A549 (cell line): Measurements from ENCODE around the gene PRR5L. TPM values are rescaled to one million over a fixed set of nuclear protein-coding genes. Genes with fewer than 3 reads are reported as not detected.
A peak's percentile ranks its signal among the peaks of the same experiment; 100 is the strongest.
"Not testable (repeated sequence)": the region's sequence is repeated elsewhere in the genome, so short reads cannot be mapped to it uniquely, and the experiment has no call there.

Experiments used
- ATAC-seq, 2 experiments: fragments of 200-7000 bp in 1 of 2; fragments of >200 bp in 1 of 2; cut with Nextera tagmentation in 1 of 2; cut with Tn5 transposase in 1 of 2; 3 replicates each; pipeline versions ENCODE4 v1.8.0 to v1.9.1; 2018 to 2020; ENCODE audit warnings: mild to moderate bottlenecking in 1 of 2, moderate library complexity in 1 of 2
- CTCF ChIA-PET: fragments of 300-600 bp; sonication (Branson Sonifier 250); formaldehyde crosslinking; extraction: SDS; loops from one replicate; lab custom pipeline; 2021; ENCODE audit warnings: antibody characterized with exemption, inconsistent platforms; lab: Yijun Ruan, JAX
- POLR2A ChIA-PET: fragments of 350-600 bp; formaldehyde crosslinking; extraction: SDS; loops from one replicate; lab custom pipeline; 2021; ENCODE audit warnings: antibody characterized with exemption, inconsistent platforms; lab: Yijun Ruan, JAX
- DNase-seq, 2 experiments: peaks; one replicate each; pipeline versions ENCODE4 v3.0.0 to v3.0.0-alpha.2; 2011 to 2016; ENCODE audit warnings: low read depth in 1 of 2, low spot score in 1 of 2
- FAIRE-seq: peaks from 2 replicates; lab custom pipeline; 2011; peaks lifted over from hg19 to GRCh38; lab: Jason Lieb, UNC
- H3K27ac ChIP-seq, 2 experiments: fragments of >200 bp; sonication (Bioruptor Twin); formaldehyde crosslinking; 3 replicates each; pipeline ENCODE4 v1.5.1; 2016 to 2017
- H3K4me1 ChIP-seq: fragments of >200 bp; sonication (Bioruptor Twin); formaldehyde crosslinking; 3 replicates; pipeline ENCODE4 v1.6.1; 2016
- H3K4me2 ChIP-seq: fragments of >200 bp; sonication (Bioruptor Twin); formaldehyde crosslinking; 3 replicates; pipeline ENCODE4 v1.6.1; 2016
- H3K4me3 ChIP-seq: fragments of >200 bp; sonication (Bioruptor Twin); formaldehyde crosslinking; 3 replicates; pipeline ENCODE4 v1.5.1; 2016
- H3K9me3 ChIP-seq: fragments of >200 bp; sonication (Bioruptor Twin); formaldehyde crosslinking; 3 replicates; pipeline ENCODE4 v1.6.1; 2016
- BHLHE40 ChIP-seq: IDR thresholded peaks from 2 replicates; pipeline ENCODE4 v1.6.1; 2012; ENCODE audit warnings: low read depth, low read length, inconsistent platforms
- CTCF ChIP-seq: fragments of >200 bp; sonication (Bioruptor Twin); formaldehyde crosslinking; IDR thresholded peaks from 3 replicates; pipeline ENCODE4 v1.5.1; 2016
- EHMT2 ChIP-seq: fragments of 200-600 bp; sonication (generic); IDR thresholded peaks from 2 replicates; pipeline ENCODE4 v1.6.1; 2016; ENCODE audit warnings: antibody characterized with exemption, low read depth, mild to moderate bottlenecking, moderate library complexity
- EP300 ChIP-seq, 2 experiments: fragments of >200 bp; sonication (Bioruptor Twin); formaldehyde crosslinking; IDR thresholded peaks; 2 replicates in 1 of 2; 3 replicates in 1 of 2; pipeline ENCODE4 v1.6.1; 2016 to 2017
- ESRRA ChIP-seq: fragments of 150-350 bp; IDR thresholded peaks from 2 replicates; pipeline ENCODE4 v1.6.1; 2014; ENCODE audit warnings: mild to moderate bottlenecking, low read length, borderline replicate concordance
- FOSB ChIP-seq: fragments of 250-450 bp; sonication (Bioruptor Pico); IDR thresholded peaks from 2 replicates; pipeline ENCODE4 v1.5.0; 2020; ENCODE audit warnings: mild to moderate bottlenecking, moderate library complexity
- HDAC2 ChIP-seq: fragments of 200-600 bp; sonication (generic); IDR thresholded peaks from 2 replicates; pipeline ENCODE4 v1.6.1; 2016
- HES2 ChIP-seq: fragments of >200 bp; sonication (Bioruptor Twin); formaldehyde crosslinking; IDR thresholded peaks from 2 replicates; pipeline ENCODE4 v1.6.1; 2016
- HEYL ChIP-seq: fragments of 250-450 bp; sonication (Bioruptor Pico); IDR thresholded peaks from 2 replicates; pipeline ENCODE4 v1.8.0; 2021; ENCODE audit warnings: mild to moderate bottlenecking, moderate library complexity
- HOXB5 ChIP-seq: fragments of 250-450 bp; sonication (Bioruptor Pico); IDR thresholded peaks from 2 replicates; pipeline ENCODE4 v1.5.0; 2020; ENCODE audit warnings: mild to moderate bottlenecking, moderate library complexity
- MAFK ChIP-seq: fragments of 450-650 bp; IDR thresholded peaks from 2 replicates; pipeline ENCODE4 v1.6.1; 2014; ENCODE audit not compliant: partially characterized antibody
- NFE2L2 ChIP-seq: fragments of 150-350 bp; conservative IDR thresholded peaks from 2 replicates; pipeline ENCODE4 v1.6.1; 2014; ENCODE audit warnings: low read length
- NPAS2 ChIP-seq: fragments of 250-450 bp; sonication (Bioruptor Pico); IDR thresholded peaks from 2 replicates; pipeline ENCODE4 v1.8.0; 2022; ENCODE audit warnings: mild to moderate bottlenecking, moderate library complexity, borderline replicate concordance
- NR3C1 ChIP-seq: fragments of >200 bp; sonication (Bioruptor Twin); formaldehyde crosslinking; IDR thresholded peaks from 3 replicates; pipeline ENCODE4 v1.6.1; 2017
- RAD21 ChIP-seq, 2 experiments: fragments of >200 bp in 1 of 2; sonication (Bioruptor Twin) in 1 of 2; formaldehyde crosslinking in 1 of 2; IDR thresholded peaks in 1 of 2; conservative IDR thresholded peaks in 1 of 2; 2 replicates in 1 of 2; 3 replicates in 1 of 2; pipeline ENCODE4 v1.6.1; 2012 to 2018; ENCODE audit warnings: inconsistent platforms in 1 of 2
- RCOR1 ChIP-seq: fragments of 150-350 bp; IDR thresholded peaks from 2 replicates; pipeline ENCODE4 v1.6.1; 2014; ENCODE audit warnings: antibody characterized with exemption, low read length, low read depth
- REST ChIP-seq: fragments of 200-600 bp; sonication (generic); IDR thresholded peaks from 2 replicates; pipeline ENCODE4 v1.6.1; 2016; ENCODE audit warnings: antibody characterized with exemption, mild to moderate bottlenecking, moderate library complexity
- RFX5 ChIP-seq: fragments of 450-650 bp; IDR thresholded peaks from 2 replicates; pipeline ENCODE4 v1.7.1; 2014; ENCODE audit warnings: antibody characterized with exemption, mild to moderate bottlenecking, moderate library complexity
- SMC3 ChIP-seq: fragments of >200 bp; sonication (Bioruptor Twin); formaldehyde crosslinking; IDR thresholded peaks from 3 replicates; pipeline ENCODE4 v1.6.1; 2018; ENCODE audit warnings: inconsistent platforms
- ZFP36 ChIP-seq: fragments of 450-650 bp; IDR thresholded peaks from 2 replicates; pipeline ENCODE4 v1.6.1; 2014; ENCODE audit warnings: borderline replicate concordance; ENCODE audit not compliant: partially characterized antibody
- WGBS: methylation state at CpG from one replicate; pipeline ENCODE4 v1.1.6; 2017; ENCODE audit errors: missing lambda C conversion rate; 5-methylcytosine and 5-hydroxymethylcytosine counted together
- polyA plus RNA-seq, 4 experiments: library from polyadenylated mRNA; depleted of rRNA in 3 of 4; stranded (reverse); fragments of >200 nt; fragmentation: RNase III in 1 of 4; extraction: RNeasy Plus Mini Kit Qiagen cat#74134 plus additional on column Dnase treatment in 1 of 4; gene quantifications; 2 replicates in 3 of 4; 3 replicates in 1 of 4; pipeline ENCODE4 v1.2.3, GENCODE V29; 2011 to 2017

The PRR5L gene
- polyA plus RNA-seq, 2 of the 4 experiments (the other 2 are of a cell fraction) = 6.9 to 12.1 TPM

DNA sequence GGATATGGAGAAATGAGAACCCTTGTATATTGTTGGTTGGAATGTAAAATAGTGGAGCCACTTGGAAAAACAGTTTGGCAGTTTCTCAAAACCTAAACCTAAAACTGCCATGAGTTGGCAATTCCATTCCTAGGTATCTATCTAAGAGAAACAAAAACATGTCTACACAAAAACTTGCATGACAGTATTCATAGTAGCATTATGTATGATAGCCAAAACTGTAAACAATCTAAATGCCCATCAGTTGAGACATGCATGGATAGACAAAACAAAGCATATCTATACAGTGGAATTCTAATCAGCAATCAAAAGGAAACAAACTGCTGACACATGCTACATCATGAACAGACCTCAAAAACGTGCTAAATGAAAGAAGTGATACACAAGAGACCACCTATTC, 179.1 kb downstream of the PRR5L start:
- no peak overlapping the region for H3K4me3 ChIP-seq
- CTCF ChIA-PET = interaction anchor here (0.6 to 6.3 kb wide), 4 partner anchors 18 to 1083 kb away, joined by 3 to 182 read pairs (median 20); partner anchors contain the start of genes COMMD9 and PRR5L
- FAIRE-seq (peak; percentile 85), DNase-seq (no peak), ATAC-seq (no peak)
- no peaks in the 10 kb centered on the region for H3K4me1 ChIP-seq
- H3K4me2 ChIP-seq = no peak overlapping the region
- no peak overlapping the region for H3K27ac ChIP-seq
- 10% methylated on average over 1 of the region's 1 CpG for WGBS
- no peaks in the 10 kb centered on the region for H3K9me3 ChIP-seq
- no peak for TF ChIP-seq HEYL (CRISPR knock-in tag)
- TF ChIP-seq MAFK = peak; percentile 36
- TF ChIP-seq HDAC2 = no peak
- TF ChIP-seq NFE2L2 = no peak
- no peak for TF ChIP-seq REST
- TF ChIP-seq, all 56 proteins: peak for 1
- POLR2A ChIA-PET = no interaction called here

DNA sequence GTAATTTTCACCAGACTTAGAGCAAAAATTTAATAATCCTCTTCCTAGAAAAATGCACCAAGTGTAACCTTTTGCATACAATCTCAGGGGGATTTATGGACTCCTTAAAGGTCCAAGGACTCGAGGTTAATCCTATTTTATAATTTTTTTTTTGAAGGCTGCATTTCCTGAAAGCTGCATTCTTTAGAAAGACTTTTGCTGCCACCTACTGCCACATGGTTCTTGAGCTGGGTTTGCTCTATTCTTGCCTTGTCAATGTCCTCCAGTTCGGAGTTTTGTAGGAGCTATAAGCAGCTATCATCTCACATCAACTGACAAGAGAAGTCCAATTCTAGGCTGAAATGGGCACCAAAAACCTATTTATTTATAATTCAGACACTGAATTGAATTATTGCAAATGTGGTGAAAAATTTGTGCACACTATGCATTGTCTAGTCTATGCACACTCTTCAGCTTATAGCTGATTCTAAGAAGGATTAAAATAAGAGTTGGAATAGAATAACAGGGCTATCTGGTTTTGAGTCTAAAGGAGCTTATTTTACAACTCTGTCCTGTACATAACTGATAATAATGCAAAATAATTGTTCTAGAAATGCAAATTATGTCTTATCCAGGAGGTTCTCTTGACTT, 182.7 kb downstream of the PRR5L start:
- peak; percentile 91 for TF ChIP-seq SMC3
- peak; percentile 91 for TF ChIP-seq RAD21 (conservative IDR thresholded peaks at IDR 0.05 in 1 of 2, IDR thresholded peaks at IDR 0.05 in 1 of 2)
- TF ChIP-seq CTCF = peak; percentile 79
- no peak for TF ChIP-seq RCOR1
- H3K4me3 ChIP-seq = no peak overlapping the region
- no peaks in the 10 kb centered on the region for H3K9me3 ChIP-seq
- POLR2A ChIA-PET = interaction anchor here (0.6 to 1.4 kb wide), 3 partner anchors 186 to 861 kb away, joined by 3 to 7 read pairs (median 4); partner anchors contain the start of gene FJX1
- H3K4me1 ChIP-seq = no peaks in the 10 kb centered on the region
- H3K27ac ChIP-seq = no peak overlapping the region
- DNase-seq = peak; percentile 35 to 60
- CTCF ChIA-PET = interaction anchor here (0.7 to 6.3 kb wide), 55 partner anchors 8 to 863 kb away, joined by 3 to 182 read pairs (median 5); partner anchors contain the start of genes COMMD9 and PRR5L
- peak; percentile 91 to 92 for ATAC-seq
- 21% methylated on average over 2 of the region's 2 CpGs for WGBS
- no peak overlapping the region for H3K4me2 ChIP-seq
- FAIRE-seq = peak; percentile 51

GRCh38 chr11:36480833-36481232, 184.7 kb downstream of the PRR5L start:
- no peak for ATAC-seq
- CTCF ChIA-PET = interaction anchor here (0.9 to 6.3 kb wide), 7 partner anchors 12 to 215 kb away, joined by 3 to 182 read pairs (median 16); partner anchors contain the start of genes COMMD9 and PRR5L
- no peak for FAIRE-seq

GRCh38 chr11:36483042-36483441, 187.0 kb downstream of the PRR5L start:
- POLR2A ChIA-PET, H3K9me3 ChIP-seq, H3K27ac ChIP-seq, H3K4me3 ChIP-seq, DNase-seq, H3K4me1 ChIP-seq, ATAC-seq, CTCF ChIA-PET, H3K4me2 ChIP-seq, FAIRE-seq: not testable (repeated sequence)
- 96% methylated on average over 3 of the region's 4 CpGs for WGBS

More at GRCh38 chr11:36480833-36481232, 184.7 kb downstream of the PRR5L start:
- POLR2A ChIA-PET = no interaction called here
- Histone ChIP-seq H3K27ac (no peak overlapping the region), H3K4me2 (no peak overlapping the region), H3K9me3 (no peaks in the 10 kb centered on the region), H3K4me1 (no peaks in the 10 kb centered on the region), H3K4me3 (no peak overlapping the region)
- TF ChIP-seq NPAS2 (CRISPR knock-in tag) (no peak), MAFK (no peak), EP300 (IDR thresholded peaks at IDR 0.05) (no peak), EHMT2 (no peak), ZFP36 (no peak), ESRRA (no peak), FOSB (CRISPR knock-in tag) (no peak), RFX5 (no peak), HES2 (no peak), BHLHE40 (no peak), NR3C1 (no peak), NFE2L2 (no peak), HOXB5 (CRISPR knock-in tag) (no peak)
- no peak for DNase-seq
